HepG2 (cell line): ENCODE results near the gene PODN. TPM values are rescaled to one million over a fixed set of nuclear protein-coding genes. Genes with fewer than 3 reads are reported as not detected.

Source experiments
- ATAC-seq: fragments of 200-7000 bp; cut with Tn5 transposase; 3 replicates; pipeline ENCODE4 v1.9.1; 2020; ENCODE audit warnings: mild to moderate bottlenecking, moderate library complexity
- BruUV-seq: library from RNA; stranded (reverse); fragments of 400-500 nt; replicated peaks from 2 replicates; lab custom pipeline; 2021; lab: Mats Ljungman, UMichigan
- CTCF ChIA-PET: fragments of 300-600 bp; formaldehyde crosslinking; extraction: SDS; loops from one replicate; lab custom pipeline; 2021; ENCODE audit warnings: low total read pairs, inconsistent platforms, low intra/inter-chr PET ratio; lab: Yijun Ruan, JAX
- POLR2A ChIA-PET: fragments of 350-600 bp; sonication (Branson Sonifier 250); formaldehyde crosslinking; loops from one replicate; lab custom pipeline; 2020; ENCODE audit warnings: antibody characterized with exemption, inconsistent platforms; lab: Yijun Ruan, JAX
- DNase-seq: peaks from one replicate; pipeline ENCODE4 v3.0.0-alpha.2; 2015; ENCODE audit warnings: low spot score
- FAIRE-seq: peaks from 3 replicates; lab custom pipeline; 2011; peaks lifted over from hg19 to GRCh38; lab: Jason Lieb, UNC
- H2AFZ ChIP-seq: one replicate; pipeline ENCODE4 v1.6.1; 2011; ENCODE audit warnings: low read length, inconsistent platforms
- H3K27ac ChIP-seq: fragments of 300-600 bp; 3 replicates; pipeline ENCODE4 v1.8.0; 2011; ENCODE audit warnings: mixed run types, mild to moderate bottlenecking, mixed read lengths, low read length, inconsistent platforms; ENCODE audit not compliant: insufficient read depth; ENCODE audit errors: extremely low read length
- H3K27me3 ChIP-seq, 2 experiments: fragments of 200-600 bp in 1 of 2; 2 replicates in 1 of 2; 3 replicates in 1 of 2; pipeline versions ENCODE4 v1.6.0 to v1.8.0; 2011; ENCODE audit warnings: low read length in 2 of 2, mild to moderate bottlenecking in 2 of 2, moderate library complexity in 2 of 2, inconsistent platforms in 1 of 2; ENCODE audit not compliant: insufficient read depth in 2 of 2, control insufficient read depth in 1 of 2
- H3K36me3 ChIP-seq, 2 experiments: fragments of 200-600 bp in 1 of 2; replicated peaks in 1 of 2; 2 replicates in 1 of 2; 3 replicates in 1 of 2; pipeline versions ENCODE4 v1.5.1 to v1.8.0; 2011; ENCODE audit warnings: low read length in 2 of 2, inconsistent platforms in 1 of 2; ENCODE audit not compliant: insufficient read depth in 2 of 2, control insufficient read depth in 1 of 2
- H3K4me1 ChIP-seq: 2 replicates; pipeline ENCODE4 v1.5.1; 2012; ENCODE audit warnings: low read length, inconsistent platforms; ENCODE audit not compliant: insufficient read depth
- H3K4me2 ChIP-seq: 2 replicates; pipeline ENCODE4 v1.6.0; 2011; ENCODE audit warnings: low read depth, low read length, inconsistent platforms
- H3K4me3 ChIP-seq, 3 experiments: fragments of 200-600 bp in 1 of 3; sonication (generic), shearing (Covaris generic) in 1 of 3; replicated peaks in 1 of 3; 2 replicates each; pipeline ENCODE4 v1.5.1; 2011 to 2016; ENCODE audit warnings: low read length in 3 of 3, inconsistent platforms in 2 of 3, low read depth in 2 of 3, mild to moderate bottlenecking in 2 of 3, control low read depth in 1 of 3, mixed read lengths in 1 of 3; ENCODE audit not compliant: insufficient read depth in 1 of 3
- H3K79me2 ChIP-seq: one replicate; pipeline ENCODE4 v1.6.1; 2011; ENCODE audit warnings: low read length, inconsistent platforms; ENCODE audit not compliant: insufficient read depth
- H3K9ac ChIP-seq: 2 replicates; pipeline ENCODE4 v1.6.0; 2011; ENCODE audit warnings: mild to moderate bottlenecking, low read depth, low read length, inconsistent platforms; ENCODE audit not compliant: insufficient read depth
- H3K9me3 ChIP-seq: 2 replicates; pipeline ENCODE4 v1.5.1; 2012; ENCODE audit warnings: mild to moderate bottlenecking, low read length
- H4K20me1 ChIP-seq: 2 replicates; pipeline ENCODE4 v1.6.0; 2011; ENCODE audit warnings: inconsistent platforms, mild to moderate bottlenecking, low read length, moderate library complexity; ENCODE audit not compliant: insufficient read depth
- CREBL2 ChIP-seq: sonication (generic); formaldehyde crosslinking; IDR thresholded peaks from 2 replicates; pipeline ENCODE4 v1.8.1; 2023; ENCODE audit warnings: missing genetic modification reagents, mild to moderate bottlenecking, borderline replicate concordance
- FOXJ3 ChIP-seq: sonication (generic); formaldehyde crosslinking; IDR thresholded peaks from 2 replicates; pipeline ENCODE4 v1.4.0; 2020; ENCODE audit warnings: missing genetic modification reagents, mild to moderate bottlenecking, borderline replicate concordance
- HES4 ChIP-seq: sonication (generic); formaldehyde crosslinking; IDR thresholded peaks from 2 replicates; pipeline ENCODE4 v1.9.0; 2021; ENCODE audit warnings: mild to moderate bottlenecking, missing genetic modification reagents, borderline replicate concordance
- HHEX ChIP-seq: IDR thresholded peaks from 2 replicates; pipeline ENCODE4 v1.6.1; 2016; ENCODE audit warnings: control low read depth
- HNRNPL ChIP-seq: fragments of 200-400 bp; formaldehyde crosslinking; IDR thresholded peaks from 2 replicates; pipeline ENCODE4 v1.6.1; 2017; ENCODE audit warnings: mild to moderate bottlenecking, low read depth, low read length
- KDM1A ChIP-seq: IDR thresholded peaks from 2 replicates; pipeline ENCODE4 v1.6.1; 2016; ENCODE audit warnings: missing compliant biosample characterization
- PCBP1 ChIP-seq: fragments of 200-400 bp; formaldehyde crosslinking; IDR thresholded peaks from 2 replicates; pipeline ENCODE4 v1.6.1; 2017; ENCODE audit warnings: mild to moderate bottlenecking, low read depth, low read length, borderline replicate concordance
- PITX1 ChIP-seq: sonication (generic); formaldehyde crosslinking; IDR thresholded peaks from 2 replicates; pipeline ENCODE4 v1.5.1; 2020; ENCODE audit warnings: mild to moderate bottlenecking, missing genetic modification reagents
- ZNF430 ChIP-seq: sonication (generic); formaldehyde crosslinking; IDR thresholded peaks from 2 replicates; pipeline ENCODE4 v1.9.0; 2021; ENCODE audit warnings: mild to moderate bottlenecking, missing genetic modification reagents
- ZNF816 ChIP-seq: sonication (generic); formaldehyde crosslinking; IDR thresholded peaks from 2 replicates; pipeline ENCODE4 v1.8.0; 2022; ENCODE audit warnings: missing genetic modification reagents, mild to moderate bottlenecking, borderline replicate concordance
- ZSCAN21 ChIP-seq: sonication (generic); formaldehyde crosslinking; IDR thresholded peaks from 2 replicates; pipeline ENCODE4 v1.8.0; 2022; ENCODE audit warnings: mild to moderate bottlenecking, missing genetic modification reagents, moderate library complexity, borderline replicate concordance
- ZSCAN9 ChIP-seq: IDR thresholded peaks from 2 replicates; pipeline ENCODE4 v1.6.1; 2016; ENCODE audit warnings: borderline replicate concordance
- WGBS: methylation state at CpG from one replicate; pipeline ENCODE4 v1.1.6; 2017; ENCODE audit warnings: low lambda C conversion rate; 5-methylcytosine and 5-hydroxymethylcytosine counted together
- in situ Hi-C: cut with HindIII; loops from 2 replicates; pipeline ENCODE4 v1.10.0; 2017; ENCODE audit warnings: low pct_unique_long_range_greater_than_20kb; ENCODE audit not compliant: extremely low pct_ligation_motif_present
- intact Hi-C: fragments of 100-400 bp; cut with micrococcal nuclease; formaldehyde crosslinking; loops from one replicate; pipeline ENCODE4 v1.10.0; 2022; ENCODE audit not compliant: unreplicated experiment
- polyA plus RNA-seq, 8 experiments: library from polyadenylated mRNA; depleted of rRNA in 3 of 8; stranded (reverse) in 7 of 8; unstranded in 1 of 8; fragments of >200 nt; fragmentation: Illumina TruSeq in 4 of 8; extraction: Trizol in 4 of 8; gene quantifications; 2 replicates each; pipeline versions ENCODE4 v1.2.1 to v1.2.3, GENCODE V29; 2011 to 2016; ENCODE audit warnings: low read depth in 4 of 8, missing spikeins in 1 of 8, mixed read lengths in 1 of 8; ENCODE audit not compliant: insufficient read depth in 1 of 8
- total RNA-seq, 5 experiments: library from RNA; depleted of rRNA; stranded (reverse); fragments of >200 nt; fragmentation: Illumina TruSeq; extraction: Trizol; gene quantifications; 2 replicates each; pipeline ENCODE4 v1.2.3, GENCODE V29; 2016; ENCODE audit warnings: low read depth in 1 of 5
- TF ChIP-seq, protein P1 (sequence below): sonication (generic); formaldehyde crosslinking; IDR thresholded peaks from 2 replicates; pipeline ENCODE4 v1.4.0; 2020; ENCODE audit warnings: missing genetic modification reagents, borderline replicate concordance

Gene PODN
- total and polyA plus RNA-seq, 2 of the 13 experiments (the other 11 are each of a cell fraction or from before 2014, with no cell fraction given): 0.13 TPM; not detected in 1

- ChIA-PET CTCF (no interaction called here), POLR2A (no interaction called here)
- BruUV-seq: no TSS peak
These were observed 52.8 kb downstream of the PODN start for GRCh38 chr1:53114581-53115400.

DNA sequence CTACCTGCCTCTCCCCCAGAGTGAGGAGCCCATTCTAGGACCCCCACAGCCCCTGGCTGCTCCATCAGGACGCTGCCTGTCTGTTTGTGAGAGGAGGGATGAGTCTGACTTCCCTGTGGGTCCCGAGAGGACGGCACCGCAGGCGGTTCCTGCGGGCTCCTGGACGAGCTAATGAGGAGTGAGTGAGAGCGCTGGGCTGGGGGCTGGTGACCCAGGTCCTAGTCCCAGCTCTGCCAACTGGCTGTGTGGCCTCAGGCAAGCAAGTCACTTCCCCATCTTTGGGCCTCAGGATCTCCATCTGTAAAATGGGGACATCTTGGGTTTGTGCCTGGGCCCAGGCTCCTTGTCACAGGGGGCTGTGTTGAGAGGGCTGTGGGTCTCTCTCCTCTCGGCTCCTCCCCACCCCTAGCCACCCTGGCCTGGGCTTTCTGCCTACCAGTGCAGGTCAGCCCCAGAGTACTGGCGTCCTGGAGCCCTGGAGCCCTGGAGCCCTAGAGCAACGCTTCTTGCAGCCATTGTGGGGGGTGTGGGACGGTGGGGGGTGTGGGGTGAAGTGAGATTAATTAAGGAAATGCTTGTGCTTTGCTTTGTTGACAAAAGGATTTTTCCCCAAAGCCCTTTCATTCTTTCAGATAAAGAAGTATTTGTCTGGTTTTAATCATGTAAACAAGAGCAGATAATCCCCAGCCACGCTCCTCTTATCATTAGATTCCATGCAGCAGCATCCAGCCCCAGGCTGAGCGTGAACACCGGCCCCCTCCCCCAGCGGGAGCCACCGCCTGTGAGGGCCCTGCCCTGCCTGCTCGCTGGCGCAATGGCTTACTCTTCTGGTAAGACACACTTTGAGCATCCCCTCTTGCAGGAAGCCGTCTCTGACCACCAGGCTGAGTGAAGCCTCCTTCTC is 53.6 kb downstream of the PODN start:
- intact Hi-C loops (no loop called here), in situ Hi-C loops (no loop called here)
- WGBS: 39% methylated on average over 13 of the region's 20 CpGs
- FAIRE-seq (no peak), ATAC-seq (peak; percentile 40), DNase-seq (peak; percentile 48)
- no peaks in the 10 kb centered on the region; the same call in 1 of the 2 replicates for H3K9me3 ChIP-seq
- no peaks in the 10 kb centered on the region for H4K20me1 ChIP-seq
- H3K27me3 ChIP-seq: peaks cover 10 to 58% of the 10 kb centered on the region in 2 experiments
- H2AFZ ChIP-seq: no peak overlapping the region
- H3K4me1 ChIP-seq: peaks cover 87% of the 10 kb centered on the region
- ChIA-PET CTCF (no interaction called here), POLR2A (no interaction called here)
- BruUV-seq: no TSS peak
- H3K9ac ChIP-seq: no peak overlapping the region
- no peaks in the 10 kb centered on the region for H3K79me2 ChIP-seq
- H3K4me3 ChIP-seq: peak overlapping the region in 1 of 3 experiments; percentile 48; a peak in 1 of 6 replicates
- no peak overlapping the region for H3K27ac ChIP-seq
- H3K4me2 ChIP-seq: peak overlapping the region; percentile 66
- no peaks in the 10 kb centered on the region for H3K36me3 ChIP-seq
- TF ChIP-seq CREBL2 (CRISPR knock-in tag) (no peak), KDM1A (no peak; the same call in 1 of the 2 replicates), HHEX (CRISPR knock-in tag) (0 out of 2 replicates have a peak, but pooled peaks have one; percentile 28), ZNF816 (CRISPR knock-in tag) (no peak), ZNF430 (CRISPR knock-in tag) (no peak), PITX1 (CRISPR knock-in tag) (peak; percentile 84)
- TF ChIP-seq, protein P1, sequence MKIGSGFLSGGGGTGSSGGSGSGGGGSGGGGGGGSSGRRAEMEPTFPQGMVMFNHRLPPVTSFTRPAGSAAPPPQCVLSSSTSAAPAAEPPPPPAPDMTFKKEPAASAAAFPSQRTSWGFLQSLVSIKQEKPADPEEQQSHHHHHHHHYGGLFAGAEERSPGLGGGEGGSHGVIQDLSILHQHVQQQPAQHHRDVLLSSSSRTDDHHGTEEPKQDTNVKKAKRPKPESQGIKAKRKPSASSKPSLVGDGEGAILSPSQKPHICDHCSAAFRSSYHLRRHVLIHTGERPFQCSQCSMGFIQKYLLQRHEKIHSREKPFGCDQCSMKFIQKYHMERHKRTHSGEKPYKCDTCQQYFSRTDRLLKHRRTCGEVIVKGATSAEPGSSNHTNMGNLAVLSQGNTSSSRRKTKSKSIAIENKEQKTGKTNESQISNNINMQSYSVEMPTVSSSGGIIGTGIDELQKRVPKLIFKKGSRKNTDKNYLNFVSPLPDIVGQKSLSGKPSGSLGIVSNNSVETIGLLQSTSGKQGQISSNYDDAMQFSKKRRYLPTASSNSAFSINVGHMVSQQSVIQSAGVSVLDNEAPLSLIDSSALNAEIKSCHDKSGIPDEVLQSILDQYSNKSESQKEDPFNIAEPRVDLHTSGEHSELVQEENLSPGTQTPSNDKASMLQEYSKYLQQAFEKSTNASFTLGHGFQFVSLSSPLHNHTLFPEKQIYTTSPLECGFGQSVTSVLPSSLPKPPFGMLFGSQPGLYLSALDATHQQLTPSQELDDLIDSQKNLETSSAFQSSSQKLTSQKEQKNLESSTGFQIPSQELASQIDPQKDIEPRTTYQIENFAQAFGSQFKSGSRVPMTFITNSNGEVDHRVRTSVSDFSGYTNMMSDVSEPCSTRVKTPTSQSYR (CRISPR knock-in tag): peak; percentile 91

More at GRCh38 chr1:53114581-53115400, 52.8 kb downstream of the PODN start:
- H3K4me2 ChIP-seq: 0 out of 2 replicates have a peak overlapping the region, but pooled peaks have one; percentile 26
- no peak overlapping the region for H3K9ac ChIP-seq
- no peaks in the 10 kb centered on the region for H4K20me1 ChIP-seq
- WGBS: 90% methylated on average over 12 of the region's 24 CpGs
- FAIRE-seq (no peak), DNase-seq (no peak), ATAC-seq (no peak)
- no peaks in the 10 kb centered on the region for H3K36me3 ChIP-seq
- H3K4me3 ChIP-seq: no peak overlapping the region
- peaks cover 10 to 66% of the 10 kb centered on the region in 2 experiments for H3K27me3 ChIP-seq
- in situ Hi-C loops: no loop called here
- no peaks in the 10 kb centered on the region; the same call in 1 of the 2 replicates for H3K9me3 ChIP-seq
- H3K79me2 ChIP-seq: no peaks in the 10 kb centered on the region
- peaks cover 87% of the 10 kb centered on the region for H3K4me1 ChIP-seq
- no peak overlapping the region for H3K27ac ChIP-seq
- 0 out of 2 replicates have a peak, but pooled peaks have one; percentile 32 for TF ChIP-seq PCBP1
- 0 out of 2 replicates have a peak, but pooled peaks have one; percentile 12 for TF ChIP-seq ZSCAN21
- TF ChIP-seq FOXJ3 (CRISPR knock-in tag): no peak
- no peak for TF ChIP-seq ZSCAN9 (CRISPR knock-in tag)
- peak; percentile 20; the same call in 1 of the 2 replicates for TF ChIP-seq HNRNPL
- no peak for TF ChIP-seq HES4
- H2AFZ ChIP-seq: no peak overlapping the region
- intact Hi-C loops: no loop called here
